ENCODE results near the gene AASDH. TPM values are rescaled to one million over a fixed set of nuclear protein-coding genes. Genes with fewer than 3 reads are reported as not detected.

Gene AASDH
- total RNA-seq, 1 donor from 2014 or later, result 11.8 TPM

- Mint-ChIP-seq H3K9me3 (no peaks in the 10 kb centered on the region), H3K4me3 (no peak overlapping the region), H3K36me3 (ENCODE audit: low read depth) (no peaks in the 10 kb centered on the region), H3K4me1 (peaks cover 9% of the 10 kb centered on the region), H3K27me3 (peaks cover 3% of the 10 kb centered on the region), H3K27ac (no peak overlapping the region)
- intact Hi-C loops (cut with micrococcal nuclease), result loop anchor here (1.0 to 10.0 kb wide), 4 partner anchors 171 to 437 kb away; partner anchors contain the start of gene CEP135
- DNase-seq, result no peak
Observed at GRCh38 chr4:56301997-56302496, 85.2 kb downstream of the AASDH start.

- Mint-ChIP-seq H3K27me3 (peaks cover 3% of the 10 kb centered on the region), H3K4me3 (peak overlapping the region; percentile 21), H3K4me1 (peaks cover 11% of the 10 kb centered on the region), H3K27ac (no peak overlapping the region), H3K36me3 (ENCODE audit: low read depth) (no peaks in the 10 kb centered on the region), H3K9me3 (no peaks in the 10 kb centered on the region)
- DNase-seq, result peak; percentile 91
- intact Hi-C loops (cut with micrococcal nuclease), result loop anchor here (1.0 to 10.0 kb wide), 4 partner anchors 171 to 437 kb away; partner anchors contain the start of gene CEP135
Observed at GRCh38 chr4:56301181-56301996, 85.9 kb downstream of the AASDH start.

DNA sequence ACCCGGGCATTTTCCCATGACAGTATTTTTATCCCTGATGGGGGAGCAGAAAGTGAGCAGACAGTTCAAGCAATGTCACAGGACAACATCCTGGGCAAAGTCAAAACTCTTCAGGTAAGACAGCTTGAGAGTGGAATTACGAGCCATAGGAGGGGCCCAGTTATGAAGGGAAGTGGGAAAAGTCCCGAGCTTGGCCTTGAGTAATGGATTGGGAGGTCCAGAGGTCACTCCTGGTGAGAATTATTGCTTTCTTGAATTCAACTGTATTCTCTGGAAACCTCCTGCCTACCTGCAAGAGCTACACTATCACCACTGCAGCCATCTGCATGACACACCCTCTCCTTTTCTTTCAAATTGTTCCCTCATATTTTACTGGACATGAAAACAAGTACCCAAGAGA lies 89.1 kb downstream of the AASDH start:
- Mint-ChIP-seq H3K4me3 (no peak overlapping the region), H3K27me3 (no peaks in the 10 kb centered on the region), H3K27ac (no peak overlapping the region), H3K9me3 (no peaks in the 10 kb centered on the region), H3K36me3 (ENCODE audit: low read depth) (no peaks in the 10 kb centered on the region), H3K4me1 (peaks cover 11% of the 10 kb centered on the region)
- DNase-seq, result no peak
- intact Hi-C loops (cut with micrococcal nuclease), result no loop called here

GRCh38 chr4:56297776-56298175 lies 89.5 kb downstream of the AASDH start:
- peaks cover 11% of the 10 kb centered on the region for H3K4me1 Mint-ChIP-seq
- H3K27me3 Mint-ChIP-seq, result no peaks in the 10 kb centered on the region
- no peaks in the 10 kb centered on the region for H3K9me3 Mint-ChIP-seq
- intact Hi-C loops (cut with micrococcal nuclease), result no loop called here
- no peak overlapping the region for H3K4me3 Mint-ChIP-seq
- H3K36me3 Mint-ChIP-seq (ENCODE audit: low read depth), result no peaks in the 10 kb centered on the region
- H3K27ac Mint-ChIP-seq, result no peak overlapping the region
- no peak for DNase-seq

DNA sequence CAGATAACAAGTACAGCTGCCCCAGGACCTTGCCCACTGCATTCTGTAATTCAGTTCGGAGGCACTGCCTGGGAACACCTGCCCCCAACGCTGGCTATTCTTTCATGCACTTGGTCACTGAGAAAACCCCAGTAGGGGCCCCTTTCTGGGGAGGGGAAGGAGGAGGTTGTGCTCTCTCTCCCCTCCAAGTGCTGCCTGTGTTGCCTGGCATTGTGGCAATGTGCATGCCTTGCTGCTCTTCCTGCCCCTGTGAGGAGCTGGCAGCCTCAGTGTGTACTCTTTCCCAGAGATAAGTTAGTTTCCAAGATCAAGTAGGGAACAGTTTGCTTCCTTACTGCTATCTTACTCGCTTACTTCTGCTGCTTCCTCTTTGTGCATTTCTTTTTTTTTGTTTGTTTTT lies 90.8 kb downstream of the AASDH start:
- no peak for DNase-seq
- Mint-ChIP-seq H3K9me3 (no peaks in the 10 kb centered on the region), H3K27ac (no peak overlapping the region), H3K4me3 (no peak overlapping the region), H3K36me3 (ENCODE audit: low read depth) (no peaks in the 10 kb centered on the region), H3K4me1 (peaks cover 11% of the 10 kb centered on the region), H3K27me3 (no peaks in the 10 kb centered on the region)
- intact Hi-C loops (cut with micrococcal nuclease), result no loop called here

- no peak for DNase-seq
- Mint-ChIP-seq H3K27ac (no peak overlapping the region), H3K9me3 (no peaks in the 10 kb centered on the region), H3K4me3 (no peak overlapping the region), H3K4me1 (peaks cover 19% of the 10 kb centered on the region), H3K36me3 (ENCODE audit: low read depth) (no peaks in the 10 kb centered on the region), H3K27me3 (peaks cover 8% of the 10 kb centered on the region)
- intact Hi-C loops (cut with micrococcal nuclease), result no loop called here
Observed at GRCh38 chr4:56293121-56293520, 94.2 kb downstream of the AASDH start.

DNA sequence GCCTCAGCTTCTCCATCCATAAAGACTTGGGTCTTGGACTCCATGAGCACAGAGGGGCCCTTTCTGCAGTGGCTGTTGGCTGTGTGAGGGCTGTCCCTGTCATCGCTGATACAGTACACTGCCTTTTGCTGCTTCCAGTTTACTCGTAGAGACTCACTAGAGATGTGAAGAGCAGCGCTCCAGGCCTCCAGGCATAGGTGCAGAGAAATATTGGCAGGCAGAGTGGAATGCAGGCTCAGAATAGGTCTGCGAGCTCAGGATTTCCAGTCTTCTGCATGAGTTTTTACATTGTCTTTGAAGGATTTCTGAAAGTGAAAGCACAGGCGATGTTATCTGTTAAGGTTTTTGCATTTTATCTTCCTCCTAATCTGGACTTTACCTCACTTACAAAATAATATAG lies 97.4 kb downstream of the AASDH start:
- Mint-ChIP-seq H3K9me3 (peaks cover 2% of the 10 kb centered on the region), H3K27me3 (peaks cover 12% of the 10 kb centered on the region), H3K4me3 (peak overlapping the region; percentile 66), H3K27ac (no peak overlapping the region), H3K36me3 (ENCODE audit: low read depth) (no peaks in the 10 kb centered on the region), H3K4me1 (peaks cover 15% of the 10 kb centered on the region)
- DNase-seq, result peak; percentile 70
- intact Hi-C loops (cut with micrococcal nuclease), result no loop called here

GRCh38 chr4:56288663-56289062 lies 98.6 kb downstream of the AASDH start:
- intact Hi-C loops (cut with micrococcal nuclease), result no loop called here
- Mint-ChIP-seq H3K4me1 (peaks cover 15% of the 10 kb centered on the region), H3K4me3 (no peak overlapping the region), H3K9me3 (peaks cover 6% of the 10 kb centered on the region), H3K27ac (no peak overlapping the region), H3K36me3 (ENCODE audit: low read depth) (no peaks in the 10 kb centered on the region), H3K27me3 (peaks cover 12% of the 10 kb centered on the region)
- DNase-seq, result no peak

Other genes starting within 250 kb of the AASDH start
- 60.8 and 63.6 TPM in 2 replicates for gene PPAT, start 48.1 kb upstream of the AASDH start, total RNA-seq
- 365 and 383 TPM in 2 replicates for gene PAICS, start 48.8 kb upstream of the AASDH start, total RNA-seq
- 202 and 209 TPM in 2 replicates for gene SRP72, start 80.1 kb upstream of the AASDH start, total RNA-seq
- gene ARL9, start 118.3 kb upstream of the AASDH start, total RNA-seq, result 0.07 TPM in 1 of 2 replicates, not detected in the other

All from activated CD4-positive, alpha-beta T cell treated with anti-CD3 and anti-CD28 coated beads, Interleukin-2, amount 10 ng/mL, durations not matched to agents 24 days and 14 days (primary cell).